ENCODE results near the gene NUP188. TPM values are rescaled to one million over a fixed set of nuclear protein-coding genes. Genes with fewer than 3 reads are reported as not detected.

NUP188 gene
- total RNA-seq, 2 donors from 2014 or later: 75.7 to 106 TPM

DNA sequence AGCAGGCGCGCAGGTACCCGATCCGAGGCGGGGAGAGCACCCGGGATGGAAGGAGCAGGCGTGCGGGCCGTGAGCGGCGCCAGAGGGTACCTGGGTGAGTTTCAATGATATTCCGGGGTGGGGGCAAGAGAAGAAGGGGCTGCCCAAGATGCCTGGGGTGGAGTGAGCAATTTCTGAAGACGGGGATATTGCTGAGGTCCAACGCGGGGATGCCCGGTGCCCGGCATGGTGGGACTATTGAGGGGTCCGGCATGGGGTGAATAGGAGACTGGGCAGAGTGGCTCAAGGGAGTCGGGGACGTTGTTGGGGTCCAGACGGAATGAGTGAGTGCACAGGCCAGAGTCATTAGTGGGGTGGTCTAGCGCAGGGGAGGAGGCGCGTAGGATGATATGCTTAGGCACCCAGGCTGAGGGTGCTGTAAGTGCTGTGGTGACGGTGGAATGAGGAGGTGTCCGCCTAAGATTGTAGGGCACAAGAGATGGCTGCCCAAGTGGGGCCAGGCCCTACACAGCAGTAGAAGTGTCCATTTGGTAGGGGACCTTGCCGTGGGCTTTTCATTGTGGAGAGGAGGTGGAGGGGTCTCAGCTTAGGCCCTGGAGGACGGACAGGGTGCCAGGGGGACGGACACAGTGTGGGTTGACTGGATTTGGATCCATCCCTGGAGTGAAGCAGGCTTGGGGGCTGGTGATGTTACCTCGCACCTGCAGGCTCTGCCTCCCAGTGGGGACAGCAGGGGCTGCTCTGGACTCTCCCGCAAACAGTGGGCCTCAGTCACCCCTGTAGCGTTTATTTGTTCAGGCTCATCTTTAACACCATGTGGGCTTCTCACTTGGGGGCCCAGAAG is 89.6 kb downstream of the NUP188 start:
- Histone ChIP-seq H3K27ac (peak overlapping the region; percentile 52 to 53), H3K27me3 (replicated peaks; ENCODE audit: insufficient read depth) (no peaks in the 10 kb centered on the region), H3K4me3 (peak overlapping the region; percentile 94), H3K4me1 (ENCODE audit: control insufficient read depth in 1 of 2, low read depth in 2 of 2) (peaks cover 16 to 21% of the 10 kb centered on the region in 2 donors), H3K9me3 (no peaks in the 10 kb centered on the region), H3K36me3 (peaks cover 7% of the 10 kb centered on the region)
- DNase-seq (ENCODE audit: low spot score) (no peak), ATAC-seq (ENCODE audit: insufficient number of reproducible peaks, low FRiP score, low read depth) (no peak)
- TF ChIP-seq, protein P1, sequence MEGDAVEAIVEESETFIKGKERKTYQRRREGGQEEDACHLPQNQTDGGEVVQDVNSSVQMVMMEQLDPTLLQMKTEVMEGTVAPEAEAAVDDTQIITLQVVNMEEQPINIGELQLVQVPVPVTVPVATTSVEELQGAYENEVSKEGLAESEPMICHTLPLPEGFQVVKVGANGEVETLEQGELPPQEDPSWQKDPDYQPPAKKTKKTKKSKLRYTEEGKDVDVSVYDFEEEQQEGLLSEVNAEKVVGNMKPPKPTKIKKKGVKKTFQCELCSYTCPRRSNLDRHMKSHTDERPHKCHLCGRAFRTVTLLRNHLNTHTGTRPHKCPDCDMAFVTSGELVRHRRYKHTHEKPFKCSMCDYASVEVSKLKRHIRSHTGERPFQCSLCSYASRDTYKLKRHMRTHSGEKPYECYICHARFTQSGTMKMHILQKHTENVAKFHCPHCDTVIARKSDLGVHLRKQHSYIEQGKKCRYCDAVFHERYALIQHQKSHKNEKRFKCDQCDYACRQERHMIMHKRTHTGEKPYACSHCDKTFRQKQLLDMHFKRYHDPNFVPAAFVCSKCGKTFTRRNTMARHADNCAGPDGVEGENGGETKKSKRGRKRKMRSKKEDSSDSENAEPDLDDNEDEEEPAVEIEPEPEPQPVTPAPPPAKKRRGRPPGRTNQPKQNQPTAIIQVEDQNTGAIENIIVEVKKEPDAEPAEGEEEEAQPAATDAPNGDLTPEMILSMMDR (IDR thresholded peaks at IDR 0.05): no peak

- no peak overlapping the region for H3K27ac ChIP-seq
- ATAC-seq (ENCODE audit: insufficient number of reproducible peaks, low FRiP score, low read depth): no peak
- no peak for DNase-seq (ENCODE audit: low spot score)
- peaks cover 16 to 21% of the 10 kb centered on the region in 2 donors for H3K4me1 ChIP-seq (ENCODE audit: control insufficient read depth in 1 of 2, low read depth in 2 of 2)
- peaks cover 12% of the 10 kb centered on the region for H3K36me3 ChIP-seq
- no peaks in the 10 kb centered on the region for H3K9me3 ChIP-seq
- no peaks in the 10 kb centered on the region for H3K27me3 ChIP-seq (replicated peaks; ENCODE audit: insufficient read depth)
- H3K4me3 ChIP-seq: peak overlapping the region; percentile 94
- TF ChIP-seq, protein P1 (IDR thresholded peaks at IDR 0.05): no peak
These were observed 90.2 kb downstream of the NUP188 start for GRCh38 chr9:129037767-129038098.

DNA sequence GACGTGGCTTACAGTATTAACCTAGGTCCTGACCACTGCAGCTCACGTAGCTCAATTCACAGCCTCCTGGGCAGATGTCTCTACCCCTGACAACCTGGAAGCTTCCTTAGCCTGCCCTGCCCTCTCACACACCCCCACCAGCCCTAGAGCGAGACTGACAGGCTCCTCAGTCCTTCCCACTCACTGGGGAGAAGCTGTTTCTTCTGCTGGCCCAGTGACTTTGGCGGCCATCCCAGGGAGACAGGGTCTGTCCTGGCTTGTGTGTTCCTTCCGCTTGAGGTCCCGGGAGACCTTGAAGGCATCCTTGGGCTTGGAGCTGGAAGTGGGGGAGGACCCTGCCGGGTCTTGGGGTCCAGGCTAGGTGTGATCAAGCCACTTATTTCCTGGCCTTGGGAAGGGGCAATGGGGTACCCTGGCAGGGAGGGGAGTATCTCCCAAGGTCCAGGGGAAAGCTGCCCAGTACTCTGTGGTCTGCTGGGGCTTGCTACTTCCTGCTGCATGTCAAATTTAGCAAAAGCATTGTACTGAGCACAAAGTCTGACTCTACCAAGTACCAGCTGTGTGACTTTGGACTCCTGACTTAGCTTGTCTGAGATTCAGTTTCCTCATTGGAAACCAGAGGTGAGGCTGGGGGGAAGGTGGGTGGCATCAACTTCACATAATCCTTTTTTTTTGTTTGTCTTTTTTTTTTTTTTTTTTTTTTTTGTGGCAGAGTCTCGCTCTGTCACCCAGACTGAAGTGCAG is 90.8 kb downstream of the NUP188 start:
- Histone ChIP-seq H3K4me1 (ENCODE audit: control insufficient read depth in 1 of 2, low read depth in 2 of 2) (peaks cover 16 to 21% of the 10 kb centered on the region in 2 donors), H3K36me3 (peaks cover 13% of the 10 kb centered on the region), H3K27me3 (replicated peaks; ENCODE audit: insufficient read depth) (no peaks in the 10 kb centered on the region), H3K4me3 (peak overlapping the region; percentile 94), H3K9me3 (no peaks in the 10 kb centered on the region), H3K27ac (no peak overlapping the region)
- no peak for ATAC-seq (ENCODE audit: insufficient number of reproducible peaks, low FRiP score, low read depth)
- DNase-seq (ENCODE audit: low spot score): no peak
- TF ChIP-seq, protein P1 (IDR thresholded peaks at IDR 0.05): no peak

DNA sequence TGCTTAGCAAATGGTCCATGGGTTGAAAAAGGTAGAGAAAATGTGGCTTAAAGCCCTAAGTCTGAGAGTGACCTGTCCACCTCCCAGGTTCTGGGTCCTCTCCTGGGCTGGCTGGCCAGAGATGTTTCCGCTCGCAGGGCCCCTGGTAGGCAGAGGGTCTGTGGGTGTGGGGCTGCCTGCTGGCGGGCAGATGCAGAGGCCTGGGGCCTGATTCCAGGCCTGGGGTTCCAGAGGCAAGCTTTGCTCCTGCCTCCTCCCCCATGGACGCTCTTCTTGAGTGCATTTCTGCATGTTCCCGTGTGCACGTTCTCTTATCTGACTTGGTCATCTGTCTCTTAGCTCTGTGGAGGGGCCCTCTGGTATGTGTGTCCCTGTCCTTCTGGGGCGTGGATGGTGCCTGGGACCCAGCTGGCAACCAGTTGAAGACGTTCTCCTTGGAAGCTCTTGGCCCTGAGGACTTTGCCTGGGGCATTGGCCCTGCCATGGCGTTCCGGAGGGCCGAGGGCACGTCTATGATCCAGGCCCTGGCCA is 92.7 kb downstream of the NUP188 start:
- no peak overlapping the region for H3K27ac ChIP-seq
- no peak for ATAC-seq (ENCODE audit: insufficient number of reproducible peaks, low FRiP score, low read depth)
- no peak for DNase-seq (ENCODE audit: low spot score)
- peaks cover 13% of the 10 kb centered on the region for H3K36me3 ChIP-seq
- TF ChIP-seq, protein P1 (IDR thresholded peaks at IDR 0.05): no peak
- peaks cover 16 to 21% of the 10 kb centered on the region in 2 donors for H3K4me1 ChIP-seq (ENCODE audit: control insufficient read depth in 1 of 2, low read depth in 2 of 2)
- no peak overlapping the region for H3K4me3 ChIP-seq
- H3K9me3 ChIP-seq: no peaks in the 10 kb centered on the region
- no peaks in the 10 kb centered on the region for H3K27me3 ChIP-seq (replicated peaks; ENCODE audit: insufficient read depth)

GRCh38 chr9:129042016-129042415 is 94.5 kb downstream of the NUP188 start:
- DNase-seq (ENCODE audit: low spot score): no peak
- peaks cover 14 to 15% of the 10 kb centered on the region in 2 donors for H3K4me1 ChIP-seq (ENCODE audit: control insufficient read depth in 1 of 2, low read depth in 2 of 2)
- no peak overlapping the region for H3K27ac ChIP-seq
- no peaks in the 10 kb centered on the region for H3K9me3 ChIP-seq
- TF ChIP-seq, protein P1 (IDR thresholded peaks at IDR 0.05): no peak
- H3K4me3 ChIP-seq: no peak overlapping the region
- H3K36me3 ChIP-seq: peaks cover 13% of the 10 kb centered on the region
- H3K27me3 ChIP-seq (replicated peaks; ENCODE audit: insufficient read depth): no peaks in the 10 kb centered on the region
- ATAC-seq (ENCODE audit: insufficient number of reproducible peaks, low FRiP score, low read depth): no peak

All from thoracic aorta (tissue), 2 donors.